HUES48 (cell line): ENCODE data around the gene HNRNPU.

ENCODE experiments used
- H3K27ac ChIP-seq: one replicate; pipeline ENCODE4 v1.7.0; 2013; ENCODE audit warnings: low read depth, low read length, inconsistent platforms
- H3K27me3 ChIP-seq: 2 replicates; pipeline ENCODE4 v1.6.1; 2013; ENCODE audit warnings: mild to moderate bottlenecking, low read length; ENCODE audit not compliant: control insufficient read depth, insufficient read depth
- H3K36me3 ChIP-seq: 2 replicates; pipeline ENCODE4 v1.6.1; 2013; ENCODE audit warnings: low read length; ENCODE audit not compliant: control insufficient read depth, insufficient read depth
- H3K4me1 ChIP-seq: 2 replicates; pipeline ENCODE4 v1.6.1; 2013; ENCODE audit warnings: mild to moderate bottlenecking, low read length; ENCODE audit not compliant: control insufficient read depth, insufficient read depth
- H3K4me3 ChIP-seq: 2 replicates; pipeline ENCODE4 v1.5.1; 2013; ENCODE audit warnings: mild to moderate bottlenecking, low read depth, low read length
- H3K9ac ChIP-seq: 2 replicates; pipeline ENCODE4 v1.6.1; 2013; ENCODE audit warnings: mild to moderate bottlenecking, low read depth, low read length, moderate library complexity
- H3K9me3 ChIP-seq: 2 replicates; pipeline ENCODE4 v1.6.1; 2013; ENCODE audit warnings: low read length; ENCODE audit not compliant: control insufficient read depth, insufficient read depth

Gene HNRNPU

DNA sequence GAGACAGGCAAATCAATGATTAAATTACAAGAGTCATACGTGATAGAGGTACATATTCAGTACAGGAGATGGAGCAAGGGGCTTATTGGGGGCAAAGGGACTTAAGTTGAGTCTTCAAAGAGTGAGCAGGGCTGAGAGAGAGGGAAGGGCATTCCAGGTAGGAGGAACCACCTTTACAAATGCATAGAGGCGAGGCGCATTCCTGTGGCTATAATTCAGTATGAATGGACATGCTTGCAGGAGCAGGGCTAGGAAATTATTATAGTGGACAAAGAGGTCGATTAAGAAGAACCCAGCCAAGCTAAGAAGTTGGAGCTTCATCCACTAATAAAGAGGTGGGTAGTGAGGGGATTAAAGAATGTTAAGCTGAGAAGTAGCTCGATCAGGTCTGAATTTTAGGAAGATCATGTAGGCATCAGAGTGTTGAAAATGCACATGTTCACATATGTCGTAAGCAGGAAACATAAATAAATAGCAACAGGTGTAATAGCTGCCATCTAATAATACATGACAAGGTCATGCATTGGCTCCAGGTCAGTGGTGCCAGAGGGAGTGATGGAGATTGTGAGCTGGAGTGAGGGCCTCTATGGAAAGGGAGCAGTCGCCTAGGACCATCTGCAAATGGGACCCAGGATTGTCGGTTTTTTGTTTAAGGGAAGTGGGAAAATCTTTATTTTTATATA lies 12.0 kb upstream of the HNRNPU start:
- H3K4me1 ChIP-seq, result peaks cover 19% of the 10 kb centered on the region
- H3K9me3 ChIP-seq, result no peaks in the 10 kb centered on the region
- H3K36me3 ChIP-seq, result no peaks in the 10 kb centered on the region
- H3K27me3 ChIP-seq, result no peaks in the 10 kb centered on the region
- H3K27ac ChIP-seq, result no peak overlapping the region
- no peak overlapping the region for H3K4me3 ChIP-seq
- H3K9ac ChIP-seq, result no peak overlapping the region

DNA sequence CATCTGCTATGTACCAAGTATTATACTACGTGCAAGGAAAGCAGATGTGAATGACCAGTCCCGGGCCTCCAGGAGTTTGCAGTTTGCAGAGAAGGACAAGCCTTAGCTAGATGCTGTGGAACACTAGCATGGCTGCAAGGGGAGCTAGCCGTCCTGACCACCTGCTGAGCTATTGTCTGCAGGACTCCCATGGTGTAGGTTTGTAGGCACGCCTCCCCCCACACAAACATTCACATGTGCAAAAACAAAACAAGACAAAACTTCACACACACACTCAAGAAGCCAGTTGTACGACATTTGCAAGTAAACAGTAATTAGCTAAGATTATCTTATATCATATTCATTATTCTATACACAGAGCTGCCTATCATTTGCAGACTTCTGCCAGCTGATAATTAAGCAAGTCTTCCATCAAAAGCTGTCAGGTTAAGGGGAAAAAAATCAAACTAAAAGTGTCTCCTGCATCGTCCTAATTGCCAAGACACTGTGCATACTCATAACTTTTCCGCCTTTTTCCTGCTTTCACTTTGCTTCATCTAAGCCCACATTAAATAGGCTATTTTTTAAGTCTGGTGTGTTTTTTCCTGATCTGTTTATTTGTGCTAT lies 10.7 kb upstream of the HNRNPU start:
- no peak overlapping the region for H3K9ac ChIP-seq
- H3K4me3 ChIP-seq, result no peak overlapping the region

DNA sequence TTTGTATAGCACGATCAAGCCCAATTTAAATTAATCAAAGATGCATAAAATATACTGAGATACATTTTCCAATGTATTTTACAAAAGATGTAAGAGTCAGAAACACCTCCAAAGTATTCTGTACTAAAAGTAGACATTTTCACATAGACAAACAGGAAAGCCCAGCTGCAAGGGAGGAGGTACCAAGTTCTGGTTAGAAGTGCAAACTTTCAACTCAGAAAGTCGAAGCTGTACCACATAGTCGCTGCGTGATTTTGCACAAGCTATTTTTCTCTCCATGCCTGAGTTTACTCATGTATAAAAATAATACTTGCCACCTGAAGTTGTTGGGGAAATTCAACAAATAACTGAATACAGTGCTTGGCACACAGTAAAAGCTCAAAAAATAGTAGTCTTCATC lies 5.6 kb upstream of the HNRNPU start:
- Histone ChIP-seq H3K9ac (no peak overlapping the region), H3K9me3 (no peaks in the 10 kb centered on the region), H3K27me3 (no peaks in the 10 kb centered on the region), H3K4me3 (no peak overlapping the region), H3K36me3 (no peaks in the 10 kb centered on the region), H3K27ac (no peak overlapping the region), H3K4me1 (peaks cover 21% of the 10 kb centered on the region)

More for the DNA sequence above, 10.7 kb upstream of the HNRNPU start:
- Histone ChIP-seq H3K27me3 (no peaks in the 10 kb centered on the region), H3K27ac (no peak overlapping the region), H3K4me1 (peaks cover 19% of the 10 kb centered on the region), H3K9me3 (no peaks in the 10 kb centered on the region), H3K36me3 (no peaks in the 10 kb centered on the region)

DNA sequence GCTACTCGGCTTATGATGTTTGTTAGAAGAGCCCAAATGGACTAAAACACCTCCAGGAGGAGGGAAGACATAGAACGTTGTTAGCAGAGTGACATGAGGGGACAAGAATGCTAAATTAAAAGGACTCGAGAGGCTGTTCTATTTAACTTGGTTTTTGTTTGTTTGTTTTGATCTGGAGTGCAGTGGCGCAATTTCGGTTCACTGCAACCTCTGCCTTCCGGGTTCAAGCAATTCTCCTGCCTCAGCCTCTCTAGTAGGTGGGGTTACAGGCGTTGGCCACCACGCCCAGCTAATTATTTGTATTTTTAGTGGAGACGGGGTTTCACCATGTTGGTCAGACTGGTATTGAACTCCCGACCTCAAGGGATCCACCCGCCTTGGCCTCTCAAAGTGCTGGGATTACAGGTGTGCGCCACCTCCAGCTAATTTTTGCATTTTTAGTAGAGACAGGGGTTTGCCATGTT lies 5.1 kb upstream of the HNRNPU start:
- no peaks in the 10 kb centered on the region for H3K36me3 ChIP-seq

DNA sequence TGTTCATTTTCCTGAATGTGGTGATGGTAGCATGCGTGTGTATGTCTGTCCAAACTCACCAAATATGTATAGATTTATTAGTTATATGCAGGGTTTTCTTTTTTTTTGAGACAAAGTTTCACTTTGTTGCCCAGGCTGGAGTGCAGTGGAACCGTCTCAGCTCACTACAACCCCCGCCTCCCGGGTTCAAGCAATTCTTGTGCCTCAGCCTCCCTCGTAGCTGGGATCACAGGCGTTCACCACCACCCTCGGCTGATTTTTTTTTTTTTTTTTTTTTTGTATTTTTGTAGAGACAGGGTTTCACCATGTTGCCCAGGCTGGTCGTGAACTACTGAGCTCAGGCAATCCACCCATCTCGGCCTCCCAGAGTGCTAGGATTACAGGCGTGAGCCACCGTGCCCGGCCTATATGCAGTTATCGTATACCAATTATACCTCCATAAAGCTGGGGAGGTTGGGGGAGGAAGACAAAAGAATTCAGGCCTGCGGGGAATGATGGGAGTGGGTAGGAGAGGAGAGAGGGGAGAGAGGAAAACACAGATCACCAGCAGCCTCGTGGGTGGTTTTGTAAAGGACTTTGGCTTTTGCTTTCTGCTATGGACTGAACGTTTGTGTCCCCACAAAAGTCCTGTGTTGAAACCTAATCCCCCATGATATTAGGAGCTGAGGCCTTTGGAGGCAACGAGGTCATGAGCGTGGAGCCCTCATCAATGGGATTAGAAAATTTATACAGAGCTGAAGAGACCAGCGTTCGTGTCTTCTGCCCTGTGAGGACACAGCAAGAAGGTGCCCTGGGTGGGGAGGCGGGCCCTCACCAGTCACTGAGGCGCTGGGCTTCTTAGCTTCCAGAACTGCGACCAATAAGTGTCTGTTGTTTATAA lies 4.4 kb upstream of the HNRNPU start:
- no peak overlapping the region for H3K9ac ChIP-seq
- peaks cover 15% of the 10 kb centered on the region for H3K4me1 ChIP-seq
- H3K27ac ChIP-seq, result no peak overlapping the region
- no peaks in the 10 kb centered on the region for H3K27me3 ChIP-seq
- no peaks in the 10 kb centered on the region for H3K36me3 ChIP-seq
- H3K4me3 ChIP-seq, result no peak overlapping the region
- H3K9me3 ChIP-seq, result no peaks in the 10 kb centered on the region

More for the DNA sequence above, 5.1 kb upstream of the HNRNPU start:
- peaks cover 17% of the 10 kb centered on the region for H3K4me1 ChIP-seq
- no peaks in the 10 kb centered on the region for H3K27me3 ChIP-seq
- H3K4me3 ChIP-seq, result no peak overlapping the region
- H3K9me3 ChIP-seq, result no peaks in the 10 kb centered on the region
- no peak overlapping the region for H3K27ac ChIP-seq
- no peak overlapping the region for H3K9ac ChIP-seq

DNA sequence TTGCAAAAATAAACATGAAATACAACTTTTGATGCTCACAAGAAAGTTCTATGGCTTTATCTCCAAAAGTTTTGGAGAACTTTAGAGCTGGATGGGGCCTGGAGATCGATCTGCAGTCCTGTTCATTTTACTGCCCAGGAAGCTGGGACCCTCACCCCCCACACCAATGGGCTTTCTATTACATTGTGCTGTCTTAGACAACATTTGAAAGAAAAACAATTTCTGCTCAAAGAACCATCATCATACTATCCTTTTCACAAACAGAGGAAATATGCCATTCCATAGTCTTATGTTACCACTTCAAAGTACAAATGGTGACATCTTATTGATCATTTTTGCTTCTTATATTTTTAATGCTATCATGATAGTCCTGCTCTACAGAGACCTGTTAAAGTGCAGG lies 2.0 kb upstream of the HNRNPU start:
- Histone ChIP-seq H3K27me3 (no peaks in the 10 kb centered on the region), H3K9ac (no peak overlapping the region), H3K9me3 (no peaks in the 10 kb centered on the region), H3K4me3 (no peak overlapping the region), H3K27ac (peak overlapping the region; percentile 6), H3K36me3 (peaks cover 12% of the 10 kb centered on the region), H3K4me1 (peaks cover 15% of the 10 kb centered on the region)

DNA sequence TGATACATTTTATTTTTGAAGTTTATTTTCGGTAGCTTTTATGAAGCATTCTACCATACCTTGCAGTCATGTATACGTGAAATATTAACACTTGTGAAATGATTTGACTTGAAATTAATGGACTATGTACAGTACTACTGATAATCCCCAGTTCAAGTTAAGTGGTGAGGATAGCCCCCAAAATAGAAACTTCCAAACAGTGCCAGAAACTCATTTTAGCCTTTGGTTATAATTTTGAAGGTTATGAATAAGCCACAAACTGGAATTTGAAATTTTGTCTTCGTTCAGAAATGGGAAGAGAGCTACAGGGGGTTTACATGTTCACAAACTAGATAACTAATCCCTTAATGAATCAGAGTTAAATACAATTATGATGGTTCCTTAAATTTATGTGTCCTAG lies 1.5 kb upstream of the HNRNPU start:
- peaks cover 17% of the 10 kb centered on the region for H3K36me3 ChIP-seq
- H3K4me3 ChIP-seq, result no peak overlapping the region
- peaks cover 18% of the 10 kb centered on the region for H3K4me1 ChIP-seq
- H3K27me3 ChIP-seq, result no peaks in the 10 kb centered on the region
- H3K9ac ChIP-seq, result no peak overlapping the region
- peak overlapping the region; percentile 97 for H3K27ac ChIP-seq
- no peaks in the 10 kb centered on the region for H3K9me3 ChIP-seq

DNA sequence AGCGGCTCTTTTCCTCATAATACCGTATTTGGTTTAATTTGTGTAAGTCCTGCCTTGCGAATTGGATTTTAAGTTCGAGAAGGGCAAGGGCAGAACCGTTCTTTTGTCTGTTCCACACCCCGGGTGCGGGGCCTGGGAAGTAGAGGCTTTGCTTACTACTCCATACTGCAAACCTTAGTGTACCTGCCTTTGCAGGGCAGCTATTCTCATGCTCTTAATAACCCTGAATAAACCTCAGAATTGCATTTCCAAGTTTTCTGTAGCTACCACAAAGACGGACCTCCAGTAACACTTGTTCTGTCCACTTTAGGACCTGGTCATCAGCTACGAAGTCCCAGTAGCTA lies 657 bp upstream of the HNRNPU start:
- Histone ChIP-seq H3K27me3 (no peaks in the 10 kb centered on the region), H3K27ac (peak overlapping the region; percentile 97), H3K9ac (peak overlapping the region; percentile 88), H3K4me3 (peak overlapping the region; percentile 99), H3K9me3 (no peaks in the 10 kb centered on the region), H3K36me3 (peaks cover 25% of the 10 kb centered on the region), H3K4me1 (peaks cover 23% of the 10 kb centered on the region)

DNA sequence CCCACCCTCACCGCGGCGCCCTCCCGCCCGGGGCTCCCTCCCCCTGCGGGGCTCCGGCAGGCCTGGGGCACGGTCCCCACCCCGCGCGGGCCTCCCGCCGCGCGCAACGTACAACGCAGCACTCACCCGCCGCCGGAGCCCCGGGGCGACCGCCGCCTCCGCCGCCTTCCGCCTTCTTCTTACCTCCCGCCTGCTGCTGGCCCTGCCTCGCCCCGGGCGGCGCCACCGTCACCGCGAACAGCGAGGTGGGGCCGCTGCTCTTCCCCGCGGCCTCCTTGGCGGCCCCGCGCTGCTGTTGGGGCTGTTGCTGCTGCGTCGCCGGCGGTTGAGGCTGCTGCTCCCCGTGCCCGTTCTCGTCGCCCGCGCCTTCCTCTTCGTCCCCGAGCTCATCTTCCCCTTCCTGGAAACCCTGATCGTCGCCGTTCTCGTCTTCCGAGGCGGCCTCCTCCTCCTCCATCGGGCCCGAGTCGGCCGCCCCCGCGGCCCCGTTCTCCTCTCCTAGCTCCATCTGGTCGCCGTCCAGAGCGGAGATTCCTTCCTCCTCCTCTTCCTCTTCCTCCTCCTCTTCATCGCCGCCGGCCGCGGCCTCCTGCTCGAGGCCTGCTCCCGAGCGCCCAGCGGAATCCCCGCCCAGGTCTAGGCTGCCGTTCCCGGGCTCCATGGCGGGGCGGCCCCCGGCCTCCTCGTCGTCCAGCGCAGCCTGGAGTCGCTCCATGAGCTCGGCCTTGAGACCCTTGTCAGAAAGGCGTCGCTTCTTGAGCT lies 671 bp downstream of the HNRNPU start:
- no peaks in the 10 kb centered on the region for H3K9me3 ChIP-seq
- H3K27me3 ChIP-seq, result no peaks in the 10 kb centered on the region
- H3K4me3 ChIP-seq, result peak overlapping the region; percentile 99
- peaks cover 23% of the 10 kb centered on the region for H3K4me1 ChIP-seq
- peaks cover 39% of the 10 kb centered on the region for H3K36me3 ChIP-seq
- H3K27ac ChIP-seq, result peak overlapping the region; percentile 97
- peak overlapping the region; percentile 99 for H3K9ac ChIP-seq

DNA sequence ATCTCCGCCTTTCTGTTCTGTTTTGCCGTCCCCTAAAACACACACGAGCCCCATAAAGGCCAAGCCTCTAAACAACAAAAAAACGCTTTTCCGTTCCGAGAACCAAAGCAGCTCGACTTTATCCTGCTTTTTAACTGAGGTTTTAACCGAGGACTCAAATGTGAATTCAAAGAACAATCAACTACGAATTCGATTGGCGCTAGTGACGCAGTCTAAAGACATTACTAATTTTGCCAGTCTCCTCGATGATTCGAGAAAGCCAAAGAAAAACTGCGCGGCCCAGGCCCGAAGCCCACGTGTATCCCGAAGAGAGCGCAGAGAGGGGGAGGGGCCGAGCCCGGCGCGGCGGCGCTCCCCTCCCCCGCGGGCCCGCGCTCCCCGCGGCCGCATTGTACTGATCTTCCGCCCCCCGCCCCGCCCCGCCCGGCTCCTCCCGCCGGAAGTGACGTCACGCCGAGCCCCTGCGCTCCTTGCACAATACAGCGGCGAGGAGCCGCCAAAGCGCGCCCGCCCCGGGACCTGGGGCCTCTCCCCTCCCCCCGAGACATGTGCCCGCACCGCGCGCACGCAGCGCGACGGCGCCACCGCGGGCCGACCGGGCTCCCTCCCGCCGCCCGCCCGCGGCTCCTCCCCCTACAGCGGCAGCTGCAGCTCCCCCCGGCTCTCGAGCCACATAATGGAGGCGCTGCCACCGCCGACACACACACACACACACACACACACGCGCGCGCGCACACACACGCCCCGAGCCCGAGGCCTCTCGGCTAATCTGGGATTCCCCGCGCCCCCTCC lies 1.4 kb downstream of the HNRNPU start:
- H3K27ac ChIP-seq, result peak overlapping the region; percentile 97
- H3K36me3 ChIP-seq, result peaks cover 46% of the 10 kb centered on the region
- H3K9ac ChIP-seq, result peak overlapping the region; percentile 99
- H3K4me1 ChIP-seq, result peaks cover 23% of the 10 kb centered on the region
- no peaks in the 10 kb centered on the region for H3K27me3 ChIP-seq
- no peaks in the 10 kb centered on the region for H3K9me3 ChIP-seq
- H3K4me3 ChIP-seq, result peak overlapping the region; percentile 99
